CD4-positive, alpha-beta T cell (primary cell): Measurements from ENCODE around the gene OVCA2. TPM values are rescaled to one million over a fixed set of nuclear protein-coding genes. Genes with fewer than 3 reads are reported as not detected.

Source experiments
- ATAC-seq: fragments of 200-7000 bp; cut with Tn5 transposase; one replicate; pipeline ENCODE4 v1.10.0; 2022; ENCODE audit warnings: mild to moderate bottlenecking; ENCODE audit not compliant: poor library complexity
- CTCF ChIA-PET: fragments of 350-600 bp; sonication (Branson Sonifier 250); formaldehyde crosslinking; loops from one replicate; lab custom pipeline; 2021; ENCODE audit warnings: antibody characterized with exemption, inconsistent platforms; lab: Charles Lee
- POLR2A ChIA-PET: fragments of 350-600 bp; sonication (Branson Sonifier 250); formaldehyde crosslinking; loops from one replicate; lab custom pipeline; 2021; ENCODE audit warnings: antibody characterized with exemption, inconsistent platforms; lab: Charles Lee
- DNase-seq, 14 experiments: peaks; one replicate each; pipeline ENCODE4 v3.0.0-alpha.2; 2013 to 2020; ENCODE audit warnings: mixed read lengths in 2 of 14
- H3K27ac ChIP-seq, 2 donors: one replicate each; pipeline versions ENCODE4 v1.5.1 to v1.7.0; 2013; ENCODE audit warnings: low read length in 2 of 2, low read depth in 1 of 2, mild to moderate bottlenecking in 1 of 2
- H3K27me3 ChIP-seq, 2 experiments: 1 replicate in 1 of 2; 2 replicates in 1 of 2; pipeline versions ENCODE4 v1.6.1 to v1.7.0; 2013; ENCODE audit warnings: low read length in 2 of 2, control low read depth in 1 of 2, mild to moderate bottlenecking in 1 of 2, moderate library complexity in 1 of 2; ENCODE audit not compliant: insufficient read depth in 2 of 2, control insufficient read depth in 1 of 2
- H3K36me3 ChIP-seq: one replicate; pipeline ENCODE4 v1.6.1; 2013; ENCODE audit warnings: low read length, control low read depth; ENCODE audit not compliant: insufficient read depth
- H3K4me1 ChIP-seq: one replicate; pipeline ENCODE4 v1.6.1; 2013; ENCODE audit warnings: low read length, control low read depth; ENCODE audit not compliant: insufficient read depth
- H3K4me3 ChIP-seq: one replicate; pipeline ENCODE4 v1.5.1; 2013; ENCODE audit warnings: mild to moderate bottlenecking, low read length, moderate library complexity
- H3K9me3 ChIP-seq, 2 experiments: 1 replicate in 1 of 2; 2 replicates in 1 of 2; pipeline versions ENCODE4 v1.6.1 to v1.7.0; 2013; ENCODE audit warnings: low read length in 2 of 2, mild to moderate bottlenecking in 2 of 2, control low read depth in 1 of 2, moderate library complexity in 1 of 2; ENCODE audit not compliant: control insufficient read depth in 1 of 2, insufficient read depth in 1 of 2
- H3K27ac Mint-ChIP-seq: one replicate; pipeline ENCODE4 v1.8.0; 2020; ENCODE audit warnings: mixed read lengths
- H3K27me3 Mint-ChIP-seq: one replicate; pipeline ENCODE4 v1.8.0; 2021; ENCODE audit warnings: mixed read lengths
- H3K36me3 Mint-ChIP-seq: one replicate; pipeline ENCODE4 v1.8.0; 2021; ENCODE audit warnings: low read depth, mixed read lengths
- H3K4me1 Mint-ChIP-seq: one replicate; pipeline ENCODE4 v1.8.0; 2021; ENCODE audit warnings: low read depth, mixed read lengths
- H3K4me3 Mint-ChIP-seq: one replicate; pipeline ENCODE4 v1.8.0; 2020; ENCODE audit warnings: mild to moderate bottlenecking, mixed read lengths
- H3K9me3 Mint-ChIP-seq: one replicate; pipeline ENCODE4 v1.8.0; 2020; ENCODE audit warnings: mixed read lengths
- CTCF ChIP-seq: fragments of 200-600 bp; IDR thresholded peaks from one replicate; pipeline ENCODE4 v1.8.0; 2022; ENCODE audit warnings: antibody characterized with exemption, mild to moderate bottlenecking
- intact Hi-C, 2 experiments: fragments of 100-400 bp; cut with DNase I in 1 of 2; cut with micrococcal nuclease in 1 of 2; formaldehyde crosslinking; loops; one replicate each; pipeline versions ENCODE4 v1.15.1 to v1.9.0; 2023 to 2025; cut with DNase I, micrococcal nuclease
- total RNA-seq, 174 experiments: library from RNA in 2 of 174; stranded (reverse) in 2 of 174; gene quantifications; one replicate each; pipeline ENCODE4 v1.2.3 and lab custom pipeline; 2021 to 2026

OVCA2 gene
- total RNA-seq, 2 experiments from 2014 or later: 34.4 to 35.1 TPM

- ChIA-PET CTCF (interaction anchor here (1.1 kb wide), 1 partner anchor 179 kb away, joined by 3 read pairs; no protein-coding TSS in a partner anchor), POLR2A (no interaction called here)
- Histone ChIP-seq H3K27ac (no peak overlapping the region), H3K27me3 (no peaks in the 10 kb centered on the region), H3K4me3 (no peak overlapping the region), H3K4me1 (peaks cover 44% of the 10 kb centered on the region), H3K9me3 (no peaks in the 10 kb centered on the region), H3K36me3 (peaks cover 77% of the 10 kb centered on the region)
- intact Hi-C loops: no loop called here
- Mint-ChIP-seq H3K36me3 (peaks cover 95% of the 10 kb centered on the region), H3K27ac (no peak overlapping the region), H3K9me3 (no peaks in the 10 kb centered on the region), H3K4me3 (no peak overlapping the region), H3K4me1 (peaks cover 4% of the 10 kb centered on the region), H3K27me3 (peaks cover 26% of the 10 kb centered on the region)
- ATAC-seq: no peak
- no peak for TF ChIP-seq CTCF
- no peak for DNase-seq
These were observed 24.2 kb downstream of the OVCA2 start for GRCh38 chr17:2065949-2066400.

GRCh38 chr17:2067048-2067561 lies 25.3 kb downstream of the OVCA2 start:
- peaks cover 4% of the 10 kb centered on the region for H3K4me1 Mint-ChIP-seq
- peaks cover 91% of the 10 kb centered on the region for H3K36me3 Mint-ChIP-seq
- H3K4me3 Mint-ChIP-seq: no peak overlapping the region
- Histone ChIP-seq H3K36me3 (peaks cover 76% of the 10 kb centered on the region), H3K27ac (no peak overlapping the region), H3K4me1 (peaks cover 48% of the 10 kb centered on the region), H3K4me3 (no peak overlapping the region), H3K27me3 (no peaks in the 10 kb centered on the region), H3K9me3 (no peaks in the 10 kb centered on the region)
- peaks cover 23% of the 10 kb centered on the region for H3K27me3 Mint-ChIP-seq
- ChIA-PET CTCF (no interaction called here), POLR2A (no interaction called here)
- no peak for ATAC-seq
- no peaks in the 10 kb centered on the region for H3K9me3 Mint-ChIP-seq
- intact Hi-C loops: no loop called here
- no peak for DNase-seq
- no peak for TF ChIP-seq CTCF
- no peak overlapping the region for H3K27ac Mint-ChIP-seq

- H3K4me1 ChIP-seq: peaks cover 48% of the 10 kb centered on the region
- TF ChIP-seq CTCF: no peak
- ATAC-seq: no peak
- POLR2A ChIA-PET: no interaction called here
- peaks cover 4% of the 10 kb centered on the region for H3K4me1 Mint-ChIP-seq
- H3K9me3 ChIP-seq: no peaks in the 10 kb centered on the region
- peaks cover 78% of the 10 kb centered on the region for H3K36me3 ChIP-seq
- CTCF ChIA-PET: no interaction called here
- H3K9me3 Mint-ChIP-seq: no peaks in the 10 kb centered on the region
- H3K27ac ChIP-seq: no peak overlapping the region
- H3K27ac Mint-ChIP-seq: no peak overlapping the region
- H3K4me3 ChIP-seq: no peak overlapping the region
- intact Hi-C loops: no loop called here
- no peak for DNase-seq
- H3K27me3 ChIP-seq: no peaks in the 10 kb centered on the region
- peaks cover 18% of the 10 kb centered on the region for H3K27me3 Mint-ChIP-seq
- peaks cover 91% of the 10 kb centered on the region for H3K36me3 Mint-ChIP-seq
- H3K4me3 Mint-ChIP-seq: no peak overlapping the region
These were observed 25.8 kb downstream of the OVCA2 start for GRCh38 chr17:2067608-2068024.
